NCI-H2227 (cell line): ENCODE data around the gene CGREF1.
"Not testable (repeated sequence)": the region's sequence is repeated elsewhere in the genome, so short reads cannot be mapped to it uniquely, and the experiment has no call there.

ENCODE experiments used
- DNase-seq: peaks from one replicate; lab custom pipeline; 2025; ENCODE audit not compliant: unreplicated experiment; lab: John Stamatoyannopoulos, UW

The CGREF1 gene

GRCh38 chr2:27088634-27089033 lies 30.3 kb downstream of the CGREF1 start:
- DNase-seq, result no peak

GRCh38 chr2:27087823-27088410 lies 31.0 kb downstream of the CGREF1 start:
- no peak for DNase-seq

- peak; percentile 71 for DNase-seq
Measured at GRCh38 chr2:27086724-27087593, 32.0 kb downstream of the CGREF1 start, which contains the start of gene KHK. Gene KHK, plus strand, starts transcription at chr2:27086772. Its CDS starts 488 bp downstream, at chr2:27087260.

- peak; percentile 98 for DNase-seq
Measured at GRCh38 chr2:27086090-27086723, 32.7 kb downstream of the CGREF1 start.

- DNase-seq, result peak; percentile 71
Measured at GRCh38 chr2:27085673-27086089, 33.2 kb downstream of the CGREF1 start.

- DNase-seq, result no peak
Measured at GRCh38 chr2:27085062-27085672, 33.8 kb downstream of the CGREF1 start.

- DNase-seq, result no peak
Measured at GRCh38 chr2:27084297-27085061, 34.4 kb downstream of the CGREF1 start.

DNA sequence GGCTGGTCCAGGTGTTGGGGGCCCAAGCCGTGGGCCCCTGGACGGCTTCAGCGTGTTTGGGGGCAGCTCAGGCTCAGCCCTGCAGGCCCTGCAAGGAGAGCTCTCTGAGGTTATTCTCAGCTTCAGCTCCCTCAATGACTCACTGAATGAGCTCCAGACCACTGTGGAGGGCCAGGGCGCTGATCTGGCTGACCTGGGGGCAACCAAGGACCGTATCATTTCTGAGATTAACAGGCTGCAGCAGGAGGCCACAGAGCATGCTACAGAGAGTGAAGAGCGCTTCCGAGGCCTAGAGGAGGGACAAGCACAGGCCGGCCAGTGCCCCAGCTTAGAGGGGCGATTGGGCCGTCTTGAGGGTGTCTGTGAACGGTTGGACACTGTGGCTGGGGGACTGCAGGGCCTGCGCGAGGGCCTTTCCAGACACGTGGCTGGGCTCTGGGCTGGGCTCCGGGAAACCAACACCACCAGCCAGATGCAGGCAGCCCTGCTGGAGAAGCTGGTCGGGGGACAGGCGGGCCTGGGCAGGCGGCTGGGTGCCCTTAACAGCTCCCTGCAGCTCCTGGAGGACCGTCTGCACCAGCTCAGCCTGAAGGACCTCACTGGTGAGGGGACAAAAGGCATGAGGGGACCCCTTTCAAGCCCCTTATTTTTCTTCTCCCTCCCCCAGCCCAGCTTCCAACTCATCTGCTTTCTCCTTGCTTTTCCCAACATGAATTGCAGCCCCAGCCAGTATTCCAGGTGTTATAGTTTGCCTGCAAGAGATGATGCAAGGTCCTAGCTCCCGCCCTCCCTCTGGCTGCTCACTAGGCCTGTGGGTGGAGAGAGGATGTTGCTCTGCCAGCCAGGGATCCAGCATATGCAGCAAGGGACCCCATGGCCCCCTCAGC lies 35.3 kb downstream of the CGREF1 start:
- DNase-seq, result no peak

GRCh38 chr2:27082773-27083409 lies 36.0 kb downstream of the CGREF1 start:
- no peak for DNase-seq

GRCh38 chr2:27081984-27082772 lies 36.8 kb downstream of the CGREF1 start:
- no peak for DNase-seq

GRCh38 chr2:27080603-27080936 lies 38.4 kb downstream of the CGREF1 start:
- DNase-seq, result no peak

- no peak for DNase-seq
Measured at GRCh38 chr2:27080140-27080469, 38.8 kb downstream of the CGREF1 start.

DNA sequence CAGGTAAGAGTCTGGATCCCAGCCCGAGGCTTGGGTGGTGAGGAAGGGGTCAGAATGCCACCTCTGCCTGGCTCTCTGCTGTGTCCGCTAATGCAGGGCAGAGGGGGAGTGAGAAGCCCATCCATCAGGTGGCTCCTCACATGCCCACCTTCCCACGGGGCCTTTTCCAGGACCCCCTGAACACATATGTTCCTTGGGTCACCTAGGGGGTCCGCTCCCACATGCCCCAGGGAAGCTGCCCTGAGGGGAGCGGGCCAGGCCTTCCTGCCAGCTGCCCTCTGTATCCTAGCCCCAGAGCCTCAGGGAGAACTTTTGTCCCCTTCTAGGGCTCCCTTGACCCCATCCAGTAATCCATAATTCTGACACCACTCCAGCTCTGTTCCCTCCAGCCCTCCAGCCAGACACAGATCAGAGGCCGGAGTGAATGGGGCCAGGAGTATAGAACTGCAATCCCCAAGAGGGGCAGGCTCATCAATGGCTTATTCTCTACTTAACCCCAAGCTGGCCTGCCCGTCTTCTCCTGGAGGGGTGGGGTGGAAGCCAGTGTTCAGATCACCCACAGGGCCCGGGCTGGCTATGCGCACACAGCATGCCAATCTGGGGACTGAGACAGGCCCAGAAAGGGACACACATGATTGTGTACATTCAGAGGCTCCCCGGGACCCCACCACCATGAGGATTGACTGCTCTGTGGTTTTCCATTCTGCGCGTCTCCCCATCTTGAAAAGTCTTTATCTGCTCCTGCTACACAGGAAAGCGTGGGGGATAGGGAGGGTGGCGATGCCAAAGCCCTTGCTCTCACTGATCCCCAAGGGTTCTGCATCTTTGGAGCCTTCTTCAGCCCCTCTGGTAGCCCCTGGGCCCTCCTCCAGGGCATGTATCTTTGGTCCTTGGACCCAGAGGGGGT lies 39.4 kb downstream of the CGREF1 start:
- no peak for DNase-seq

DNA sequence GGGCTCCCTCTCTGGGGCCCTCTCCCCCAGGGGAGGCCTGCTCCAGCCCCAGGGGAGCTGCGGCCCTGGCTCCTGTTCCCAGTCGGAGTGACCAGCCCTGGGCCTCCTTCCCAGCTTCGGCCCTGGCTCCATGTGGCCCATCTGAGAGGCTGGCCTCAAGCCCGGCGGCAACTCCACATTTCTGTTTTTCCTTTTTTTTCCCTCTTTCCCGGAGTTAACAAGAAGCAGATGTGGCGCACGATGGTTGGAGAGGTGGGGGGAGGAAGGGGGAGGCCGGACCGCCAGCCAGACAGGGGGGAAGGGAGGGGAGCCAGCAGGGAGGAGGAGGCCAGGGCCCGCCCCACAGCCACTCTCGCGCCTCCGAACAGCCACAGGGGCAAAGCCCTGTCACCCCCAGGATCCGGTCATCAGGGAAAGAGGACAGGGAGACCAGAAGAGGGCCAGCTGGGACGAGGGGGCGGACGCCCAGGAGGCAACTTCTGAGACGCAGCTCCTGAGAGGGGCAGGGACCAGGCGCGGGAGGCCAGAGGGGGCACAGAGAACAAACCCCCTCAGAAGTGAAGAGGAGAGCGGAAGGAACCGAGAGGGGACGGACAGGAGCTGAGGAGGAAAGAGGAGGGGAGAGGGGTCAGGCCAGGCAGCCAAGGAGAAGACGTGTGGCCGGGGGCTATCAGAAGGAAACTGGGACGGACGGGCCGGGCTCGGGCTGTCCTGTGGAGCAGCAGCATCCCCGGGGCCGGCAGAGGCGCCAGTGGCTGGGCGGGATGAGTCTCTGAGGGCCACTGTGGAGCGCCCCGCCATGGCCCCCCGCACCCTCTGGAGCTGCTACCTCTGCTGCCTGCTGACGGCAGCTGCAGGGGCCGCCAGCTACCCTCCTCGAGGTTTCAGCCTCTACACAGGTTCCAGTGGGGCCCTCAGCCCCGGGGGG lies 40.4 kb downstream of the CGREF1 start, which contains the start of gene EMILIN1:
Gene EMILIN1, plus strand, starts transcription at position 349 of the 928 bp plus-strand sequence. Its CDS starts 451 bp downstream, at position 800.
- DNase-seq, result peak; percentile 64

DNA sequence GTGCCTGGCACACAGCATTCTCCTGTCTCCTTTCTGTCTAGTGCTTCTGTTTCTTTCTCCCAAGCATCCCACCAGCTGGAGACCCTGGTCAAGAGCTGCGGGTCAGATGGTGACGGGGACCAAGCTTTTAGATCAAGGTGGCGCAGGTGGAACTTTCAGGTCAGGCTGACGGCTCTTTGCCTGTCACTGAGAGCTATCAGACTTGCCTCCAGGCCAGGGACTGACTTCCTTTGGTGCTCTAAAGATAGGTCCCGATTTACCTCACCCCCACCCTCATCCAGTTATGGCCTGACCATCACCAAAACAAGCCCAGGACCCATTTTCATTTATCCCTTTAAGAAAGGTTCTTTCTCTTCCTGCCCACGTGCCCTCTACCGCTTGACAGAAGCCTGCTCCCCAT lies 41.7 kb downstream of the CGREF1 start:
- DNase-seq, result no peak

DNA sequence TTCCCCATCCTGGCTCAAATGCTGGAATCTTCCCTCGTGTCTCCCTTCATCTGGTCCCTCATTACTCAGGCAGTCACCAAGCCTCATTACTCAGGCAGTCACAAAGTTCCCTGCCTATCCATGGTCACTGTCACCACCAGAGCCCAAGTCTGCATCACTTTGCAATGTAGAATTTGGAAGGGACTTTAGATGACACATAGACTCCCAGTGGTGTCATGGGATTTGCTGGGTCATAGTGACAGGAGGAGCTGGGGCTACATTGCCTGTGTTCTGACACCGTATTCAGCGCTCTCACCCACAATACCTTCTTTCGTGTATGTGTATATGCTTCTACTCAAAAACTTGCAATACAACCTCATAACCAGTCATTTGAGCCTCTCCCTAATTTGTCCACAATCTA lies 42.6 kb downstream of the CGREF1 start:
- no peak for DNase-seq

- DNase-seq, result not testable (repeated sequence)
Measured at GRCh38 chr2:27075566-27075871, 43.4 kb downstream of the CGREF1 start.
